A549 (cell line): ENCODE data around the gene MOV10. TPM values are rescaled to one million over a fixed set of nuclear protein-coding genes. Genes with fewer than 3 reads are reported as not detected.

ENCODE experiments used
- ATAC-seq, 2 experiments: fragments of 200-7000 bp in 1 of 2; fragments of >200 bp in 1 of 2; cut with Nextera tagmentation in 1 of 2; cut with Tn5 transposase in 1 of 2; 3 replicates each; pipeline versions ENCODE4 v1.8.0 to v1.9.1; 2018 to 2020; ENCODE audit warnings: mild to moderate bottlenecking in 1 of 2, moderate library complexity in 1 of 2
- CTCF ChIA-PET: fragments of 300-600 bp; sonication (Branson Sonifier 250); formaldehyde crosslinking; extraction: SDS; loops from one replicate; lab custom pipeline; 2021; ENCODE audit warnings: antibody characterized with exemption, inconsistent platforms; lab: Yijun Ruan, JAX
- POLR2A ChIA-PET: fragments of 350-600 bp; formaldehyde crosslinking; extraction: SDS; loops from one replicate; lab custom pipeline; 2021; ENCODE audit warnings: antibody characterized with exemption, inconsistent platforms; lab: Yijun Ruan, JAX
- DNase-seq, 2 experiments: peaks; one replicate each; pipeline versions ENCODE4 v3.0.0 to v3.0.0-alpha.2; 2011 to 2016; ENCODE audit warnings: low read depth in 1 of 2, low spot score in 1 of 2
- FAIRE-seq: peaks from 2 replicates; lab custom pipeline; 2011; peaks lifted over from hg19 to GRCh38; lab: Jason Lieb, UNC
- H3K27ac ChIP-seq, 2 experiments: fragments of >200 bp; sonication (Bioruptor Twin); formaldehyde crosslinking; 3 replicates each; pipeline ENCODE4 v1.5.1; 2016 to 2017
- H3K4me1 ChIP-seq: fragments of >200 bp; sonication (Bioruptor Twin); formaldehyde crosslinking; 3 replicates; pipeline ENCODE4 v1.6.1; 2016
- H3K4me2 ChIP-seq: fragments of >200 bp; sonication (Bioruptor Twin); formaldehyde crosslinking; 3 replicates; pipeline ENCODE4 v1.6.1; 2016
- H3K4me3 ChIP-seq: fragments of >200 bp; sonication (Bioruptor Twin); formaldehyde crosslinking; 3 replicates; pipeline ENCODE4 v1.5.1; 2016
- H3K9me3 ChIP-seq: fragments of >200 bp; sonication (Bioruptor Twin); formaldehyde crosslinking; 3 replicates; pipeline ENCODE4 v1.6.1; 2016
- BHLHE40 ChIP-seq: IDR thresholded peaks from 2 replicates; pipeline ENCODE4 v1.6.1; 2012; ENCODE audit warnings: low read depth, low read length, inconsistent platforms
- CBX2 ChIP-seq: fragments of 200-600 bp; sonication (generic); IDR thresholded peaks from 2 replicates; pipeline ENCODE4 v1.6.1; 2016; ENCODE audit warnings: low read depth, mild to moderate bottlenecking, borderline replicate concordance
- CEBPB ChIP-seq, 2 experiments: fragments of >200 bp in 1 of 2; sonication (Bioruptor Twin) in 1 of 2; formaldehyde crosslinking in 1 of 2; IDR thresholded peaks; 2 replicates each; pipeline ENCODE4 v1.6.1; 2012 to 2016
- CTCF ChIP-seq: fragments of >200 bp; sonication (Bioruptor Twin); formaldehyde crosslinking; IDR thresholded peaks from 3 replicates; pipeline ENCODE4 v1.5.1; 2016
- EHMT2 ChIP-seq: fragments of 200-600 bp; sonication (generic); IDR thresholded peaks from 2 replicates; pipeline ENCODE4 v1.6.1; 2016; ENCODE audit warnings: antibody characterized with exemption, low read depth, mild to moderate bottlenecking, moderate library complexity
- FOXS1 ChIP-seq: fragments of 250-450 bp; sonication (Bioruptor Pico); IDR thresholded peaks from 2 replicates; pipeline ENCODE4 v1.5.0; 2020; ENCODE audit warnings: mild to moderate bottlenecking, moderate library complexity
- GATA3 ChIP-seq: IDR thresholded peaks from 2 replicates; pipeline ENCODE4 v1.6.1; 2012; ENCODE audit warnings: borderline replicate concordance
- JUNB ChIP-seq: fragments of >200 bp; sonication (Bioruptor Twin); formaldehyde crosslinking; IDR thresholded peaks from 2 replicates; pipeline ENCODE4 v1.6.1; 2016
- KDM5A ChIP-seq: fragments of 200-600 bp; sonication (generic); IDR thresholded peaks from 2 replicates; pipeline ENCODE4 v1.6.1; 2016; ENCODE audit warnings: antibody characterized with exemption, mild to moderate bottlenecking
- MYC ChIP-seq: IDR thresholded peaks from 2 replicates; pipeline ENCODE4 v1.6.1; 2012; ENCODE audit warnings: mild to moderate bottlenecking, inconsistent platforms, low read length, improper control_type of control experiment, borderline replicate concordance
- POLR2A ChIP-seq: IDR thresholded peaks from 2 replicates; pipeline ENCODE4 v1.6.1; 2012; ENCODE audit warnings: mild to moderate bottlenecking, low read length
- RFX5 ChIP-seq: fragments of 450-650 bp; IDR thresholded peaks from 2 replicates; pipeline ENCODE4 v1.7.1; 2014; ENCODE audit warnings: antibody characterized with exemption, mild to moderate bottlenecking, moderate library complexity
- TFCP2L1 ChIP-seq: fragments of 250-450 bp; sonication (Bioruptor Pico); IDR thresholded peaks from 2 replicates; pipeline ENCODE4 v1.5.0; 2021; ENCODE audit warnings: mild to moderate bottlenecking
- TP53 ChIP-seq: fragments of 250-450 bp; sonication (Bioruptor Pico); IDR thresholded peaks from 2 replicates; pipeline ENCODE4 v1.5.0; 2021; ENCODE audit warnings: mild to moderate bottlenecking, moderate library complexity
- USF2 ChIP-seq: fragments of 450-650 bp; IDR thresholded peaks from 2 replicates; pipeline ENCODE4 v1.6.1; 2014; ENCODE audit warnings: antibody characterized with exemption
- ZSCAN20 ChIP-seq: fragments of 250-450 bp; sonication (Bioruptor Pico); IDR thresholded peaks from 2 replicates; pipeline ENCODE4 v1.8.0; 2022; ENCODE audit warnings: mild to moderate bottlenecking, moderate library complexity
- WGBS: methylation state at CpG from one replicate; pipeline ENCODE4 v1.1.6; 2017; ENCODE audit errors: missing lambda C conversion rate; 5-methylcytosine and 5-hydroxymethylcytosine counted together
- polyA plus RNA-seq, 4 experiments: library from polyadenylated mRNA; depleted of rRNA in 3 of 4; stranded (reverse); fragments of >200 nt; fragmentation: RNase III in 1 of 4; extraction: RNeasy Plus Mini Kit Qiagen cat#74134 plus additional on column Dnase treatment in 1 of 4; gene quantifications; 2 replicates in 3 of 4; 3 replicates in 1 of 4; pipeline ENCODE4 v1.2.3, GENCODE V29; 2011 to 2017
- TF ChIP-seq, protein P1 (sequence below): fragments of >200 bp; sonication (Bioruptor Twin); formaldehyde crosslinking; IDR thresholded peaks from 3 replicates; pipeline ENCODE4 v1.6.1; 2016
- TF ChIP-seq, protein P2 (sequence below): IDR thresholded peaks from 2 replicates; pipeline ENCODE4 v1.6.1; 2012
- TF ChIP-seq, protein P3 (sequence below): fragments of 150-350 bp; IDR thresholded peaks from 2 replicates; pipeline ENCODE4 v1.6.1; 2014; ENCODE audit warnings: low read depth, mild to moderate bottlenecking, low read length
- TF ChIP-seq, protein P4 (sequence below): fragments of 200-600 bp; sonication (generic); IDR thresholded peaks from 2 replicates; pipeline ENCODE4 v1.6.1; 2016; ENCODE audit warnings: antibody characterized with exemption, mild to moderate bottlenecking, moderate library complexity

The MOV10 gene
- polyA plus RNA-seq, 2 of the 4 experiments (the other 2 are of a cell fraction): 27.3 to 37.3 TPM

DNA sequence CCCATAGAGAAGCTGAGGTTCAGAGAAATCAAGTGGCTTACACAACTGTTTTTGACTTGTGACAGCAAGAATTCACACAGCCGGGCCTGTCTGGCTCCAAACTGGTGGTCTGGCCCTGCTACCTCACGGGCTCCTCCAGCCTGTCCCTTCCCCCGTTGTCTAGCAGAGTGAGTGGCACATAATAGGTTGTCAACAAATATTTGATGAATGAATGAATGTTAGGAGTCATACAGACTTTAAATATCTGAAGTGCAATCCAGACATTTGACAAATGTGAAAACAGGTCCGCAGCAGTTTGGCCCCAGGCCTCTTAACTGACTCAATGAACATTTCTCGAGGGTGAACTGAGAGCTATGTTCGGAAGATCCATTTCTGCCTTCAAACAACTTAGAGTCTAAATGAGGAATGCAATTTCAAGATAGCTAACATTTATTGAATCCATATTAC, 33.6 kb downstream of the MOV10 start (continued):
- TF ChIP-seq CBX2: no peak

GRCh38 chr1:112708489-112708888, 34.0 kb downstream of the MOV10 start:
- H3K4me3 ChIP-seq: no peak overlapping the region
- DNase-seq (no peak), FAIRE-seq (no peak)
- no peaks in the 10 kb centered on the region for H3K9me3 ChIP-seq
- no peak overlapping the region for H3K27ac ChIP-seq
- H3K4me2 ChIP-seq: peak overlapping the region; percentile 94; the same call in 1 of the 3 replicates
- TF ChIP-seq BHLHE40: no peak
- no peak for TF ChIP-seq CEBPB (IDR thresholded peaks at IDR 0.05)
- TF ChIP-seq USF2: no peak
- no peak for TF ChIP-seq KDM5A
- no peak for TF ChIP-seq GATA3
- no peak for TF ChIP-seq RFX5
- TF ChIP-seq MYC: no peak
- TF ChIP-seq, protein P1, sequence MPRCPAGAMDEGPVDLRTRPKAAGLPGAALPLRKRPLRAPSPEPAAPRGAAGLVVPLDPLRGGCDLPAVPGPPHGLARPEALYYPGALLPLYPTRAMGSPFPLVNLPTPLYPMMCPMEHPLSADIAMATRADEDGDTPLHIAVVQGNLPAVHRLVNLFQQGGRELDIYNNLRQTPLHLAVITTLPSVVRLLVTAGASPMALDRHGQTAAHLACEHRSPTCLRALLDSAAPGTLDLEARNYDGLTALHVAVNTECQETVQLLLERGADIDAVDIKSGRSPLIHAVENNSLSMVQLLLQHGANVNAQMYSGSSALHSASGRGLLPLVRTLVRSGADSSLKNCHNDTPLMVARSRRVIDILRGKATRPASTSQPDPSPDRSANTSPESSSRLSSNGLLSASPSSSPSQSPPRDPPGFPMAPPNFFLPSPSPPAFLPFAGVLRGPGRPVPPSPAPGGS: no peak
- TF ChIP-seq FOXS1 (CRISPR knock-in tag): no peak
- TF ChIP-seq, protein P2, sequence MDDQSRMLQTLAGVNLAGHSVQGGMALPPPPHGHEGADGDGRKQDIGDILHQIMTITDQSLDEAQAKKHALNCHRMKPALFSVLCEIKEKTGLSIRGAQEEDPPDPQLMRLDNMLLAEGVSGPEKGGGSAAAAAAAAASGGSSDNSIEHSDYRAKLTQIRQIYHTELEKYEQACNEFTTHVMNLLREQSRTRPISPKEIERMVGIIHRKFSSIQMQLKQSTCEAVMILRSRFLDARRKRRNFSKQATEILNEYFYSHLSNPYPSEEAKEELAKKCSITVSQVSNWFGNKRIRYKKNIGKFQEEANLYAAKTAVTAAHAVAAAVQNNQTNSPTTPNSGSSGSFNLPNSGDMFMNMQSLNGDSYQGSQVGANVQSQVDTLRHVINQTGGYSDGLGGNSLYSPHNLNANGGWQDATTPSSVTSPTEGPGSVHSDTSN: no peak
- TF ChIP-seq TP53 (CRISPR knock-in tag): no peak
- TF ChIP-seq JUNB: no peak
- no peak for TF ChIP-seq CTCF
- TF ChIP-seq POLR2A: no peak
- TF ChIP-seq, protein P3, sequence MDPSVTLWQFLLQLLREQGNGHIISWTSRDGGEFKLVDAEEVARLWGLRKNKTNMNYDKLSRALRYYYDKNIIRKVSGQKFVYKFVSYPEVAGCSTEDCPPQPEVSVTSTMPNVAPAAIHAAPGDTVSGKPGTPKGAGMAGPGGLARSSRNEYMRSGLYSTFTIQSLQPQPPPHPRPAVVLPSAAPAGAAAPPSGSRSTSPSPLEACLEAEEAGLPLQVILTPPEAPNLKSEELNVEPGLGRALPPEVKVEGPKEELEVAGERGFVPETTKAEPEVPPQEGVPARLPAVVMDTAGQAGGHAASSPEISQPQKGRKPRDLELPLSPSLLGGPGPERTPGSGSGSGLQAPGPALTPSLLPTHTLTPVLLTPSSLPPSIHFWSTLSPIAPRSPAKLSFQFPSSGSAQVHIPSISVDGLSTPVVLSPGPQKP: no peak
- TF ChIP-seq TFCP2L1 (CRISPR knock-in tag): no peak
- TF ChIP-seq, protein P4, sequence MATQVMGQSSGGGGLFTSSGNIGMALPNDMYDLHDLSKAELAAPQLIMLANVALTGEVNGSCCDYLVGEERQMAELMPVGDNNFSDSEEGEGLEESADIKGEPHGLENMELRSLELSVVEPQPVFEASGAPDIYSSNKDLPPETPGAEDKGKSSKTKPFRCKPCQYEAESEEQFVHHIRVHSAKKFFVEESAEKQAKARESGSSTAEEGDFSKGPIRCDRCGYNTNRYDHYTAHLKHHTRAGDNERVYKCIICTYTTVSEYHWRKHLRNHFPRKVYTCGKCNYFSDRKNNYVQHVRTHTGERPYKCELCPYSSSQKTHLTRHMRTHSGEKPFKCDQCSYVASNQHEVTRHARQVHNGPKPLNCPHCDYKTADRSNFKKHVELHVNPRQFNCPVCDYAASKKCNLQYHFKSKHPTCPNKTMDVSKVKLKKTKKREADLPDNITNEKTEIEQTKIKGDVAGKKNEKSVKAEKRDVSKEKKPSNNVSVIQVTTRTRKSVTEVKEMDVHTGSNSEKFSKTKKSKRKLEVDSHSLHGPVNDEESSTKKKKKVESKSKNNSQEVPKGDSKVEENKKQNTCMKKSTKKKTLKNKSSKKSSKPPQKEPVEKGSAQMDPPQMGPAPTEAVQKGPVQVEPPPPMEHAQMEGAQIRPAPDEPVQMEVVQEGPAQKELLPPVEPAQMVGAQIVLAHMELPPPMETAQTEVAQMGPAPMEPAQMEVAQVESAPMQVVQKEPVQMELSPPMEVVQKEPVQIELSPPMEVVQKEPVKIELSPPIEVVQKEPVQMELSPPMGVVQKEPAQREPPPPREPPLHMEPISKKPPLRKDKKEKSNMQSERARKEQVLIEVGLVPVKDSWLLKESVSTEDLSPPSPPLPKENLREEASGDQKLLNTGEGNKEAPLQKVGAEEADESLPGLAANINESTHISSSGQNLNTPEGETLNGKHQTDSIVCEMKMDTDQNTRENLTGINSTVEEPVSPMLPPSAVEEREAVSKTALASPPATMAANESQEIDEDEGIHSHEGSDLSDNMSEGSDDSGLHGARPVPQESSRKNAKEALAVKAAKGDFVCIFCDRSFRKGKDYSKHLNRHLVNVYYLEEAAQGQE: no peak
- TF ChIP-seq EHMT2: no peak
- TF ChIP-seq ZSCAN20 (CRISPR knock-in tag): no peak
- TF ChIP-seq, all 56 proteins: peak for 0
- ChIA-PET POLR2A (no interaction called here), CTCF (interaction anchor here (0.5 to 18.0 kb wide), 16 partner anchors 8 to 1090 kb away, joined by 3 to 576 read pairs (median 6); partner anchors contain the start of genes MOV10 and PPM1J)
- ATAC-seq: no peak
- whole genome bisulfite sequencing: 93% methylated on average over 3 of the region's 3 CpGs
- H3K4me1 ChIP-seq: peaks cover 20% of the 10 kb centered on the region
